HG02885 (cell line): Measurements from ENCODE around the gene CYTIP.

Experiments
- ATAC-seq: cut with Tn5 transposase; IDR thresholded peaks from one replicate; pipeline ENCODE4 v1.9.1; 2021; ENCODE audit warnings: mild to moderate bottlenecking; ENCODE audit not compliant: unreplicated experiment, poor library complexity

Gene CYTIP

DNA sequence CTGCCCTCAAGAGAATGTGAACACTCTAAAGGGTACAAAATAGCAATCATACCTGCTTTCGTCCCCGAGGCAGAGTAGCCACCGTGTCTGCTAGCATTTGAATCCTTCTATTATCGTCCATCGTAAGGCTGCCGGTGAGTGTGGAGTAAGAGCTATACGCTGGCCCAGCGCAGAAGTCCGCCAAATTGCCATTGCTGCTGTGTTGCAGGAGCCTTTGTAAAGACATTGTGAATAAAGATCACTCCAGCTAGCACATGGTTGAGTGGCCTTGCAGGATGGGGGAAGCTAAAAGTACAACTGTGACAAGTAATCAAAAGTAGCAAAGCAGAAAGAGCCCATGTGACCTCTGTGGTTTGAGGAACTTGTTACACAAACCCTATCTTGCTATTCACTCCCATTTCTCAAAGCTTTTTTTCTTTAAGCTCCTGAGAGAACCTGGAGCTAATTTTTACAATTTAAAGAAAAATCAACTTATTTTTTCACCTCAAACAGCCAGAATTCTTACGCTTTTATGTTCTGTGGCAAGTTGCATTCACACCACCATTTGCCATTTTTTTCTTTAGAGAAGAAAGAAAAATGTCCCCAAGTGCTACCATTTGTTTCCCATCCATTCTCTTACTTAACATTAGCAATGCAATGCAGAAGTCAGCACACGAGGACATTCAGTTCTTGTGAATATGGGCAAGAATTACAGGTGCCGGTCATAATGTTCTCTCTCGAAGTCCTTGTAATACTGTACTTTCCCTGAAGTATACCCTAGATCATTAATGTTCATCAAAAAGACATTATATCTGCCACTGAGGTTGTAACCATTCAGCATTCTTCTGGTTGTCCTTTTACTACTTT lies at the start of gene CYTIP:
TSS of gene CYTIP (minus strand) at position 295 of the 846 bp plus-strand sequence. CDS start at position 226, 69 bp downstream.
- ATAC-seq, result peak; percentile 45

DNA sequence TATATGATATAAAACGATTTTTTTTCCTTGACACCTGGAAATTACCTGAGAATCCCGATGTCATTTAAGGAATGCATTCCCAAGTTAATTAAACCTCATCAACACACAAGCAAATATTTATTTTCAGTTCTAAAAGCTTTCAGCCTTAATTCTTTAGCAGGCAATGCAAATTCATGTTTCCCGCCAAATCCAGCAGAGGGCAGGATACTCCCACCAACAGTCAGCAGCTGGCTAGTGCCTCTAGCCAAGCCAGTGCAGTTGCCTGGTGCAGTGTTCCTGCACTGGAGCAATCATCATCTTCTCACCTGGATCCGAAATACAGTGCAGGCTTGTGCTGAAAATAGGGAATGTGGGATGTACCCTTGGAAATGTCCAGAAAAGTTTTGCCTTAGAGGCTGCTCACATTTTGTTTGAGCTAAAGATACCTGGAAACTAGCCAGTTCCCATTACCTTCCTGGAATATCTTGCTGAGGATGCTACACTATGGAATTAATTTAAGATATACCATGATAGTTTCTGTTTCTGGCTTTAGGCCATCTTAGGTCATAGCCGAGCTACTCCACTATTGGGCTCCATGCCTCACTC lies 48.4 kb upstream of the CYTIP start:
- ATAC-seq, result peak; percentile 98

DNA sequence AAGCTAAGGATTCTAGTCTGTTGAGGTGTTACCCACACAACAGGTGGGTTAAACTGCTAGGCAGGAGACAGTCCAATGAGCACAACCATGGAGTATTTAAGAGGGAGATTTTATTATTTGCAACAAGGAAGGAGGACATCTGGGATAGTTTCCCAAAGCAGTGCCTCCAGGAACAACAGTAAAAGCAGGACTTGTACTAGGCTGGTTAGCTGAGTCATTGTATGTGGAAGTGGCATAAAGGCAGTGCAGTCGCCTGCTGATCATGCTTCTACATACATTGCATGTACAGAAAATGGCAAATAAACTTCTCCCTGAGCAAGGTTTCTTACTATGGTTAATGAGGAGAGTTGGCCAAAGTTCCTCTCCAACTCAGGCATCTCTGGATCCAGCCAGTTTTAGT lies 46.1 kb upstream of the CYTIP start:
- no peak for ATAC-seq

DNA sequence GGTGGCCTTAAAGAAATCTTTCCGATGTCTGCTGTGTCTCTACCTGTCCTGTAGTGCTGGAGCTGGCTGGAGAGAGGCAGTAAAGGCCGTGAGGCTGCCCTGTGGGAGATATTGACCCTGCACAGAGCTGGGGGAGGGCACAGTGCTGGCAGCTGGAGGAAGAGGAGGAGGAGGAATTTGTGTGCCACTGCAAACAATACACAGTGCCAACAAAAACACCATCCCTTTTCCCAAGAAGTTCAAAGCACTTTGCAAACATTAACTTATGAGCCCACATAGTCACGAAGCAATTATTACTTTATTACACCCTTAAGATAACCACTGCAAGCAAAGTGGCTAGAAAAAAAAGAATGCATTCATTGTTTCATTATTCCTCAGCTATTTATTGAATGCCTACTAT lies 45.0 kb upstream of the CYTIP start:
- no peak for ATAC-seq

DNA sequence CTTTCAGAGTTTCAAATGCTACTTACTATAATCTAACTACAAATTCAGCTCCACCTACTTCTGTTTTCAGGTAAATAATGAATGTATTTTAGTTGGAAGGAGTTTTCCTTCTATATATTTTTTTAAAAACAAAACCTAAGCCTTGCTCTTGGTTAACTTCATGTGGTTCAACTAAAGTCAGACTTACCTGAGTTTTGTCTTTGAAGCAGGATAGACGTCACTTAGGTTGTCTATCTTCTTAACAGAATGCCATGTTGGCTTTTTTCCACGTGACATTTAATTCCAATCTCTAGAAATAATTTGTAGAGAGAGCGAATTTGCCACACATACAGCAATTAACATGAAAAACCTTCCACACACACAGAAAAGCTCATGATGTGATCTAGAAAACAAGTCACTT lies 43.9 kb upstream of the CYTIP start:
- no peak for ATAC-seq

DNA sequence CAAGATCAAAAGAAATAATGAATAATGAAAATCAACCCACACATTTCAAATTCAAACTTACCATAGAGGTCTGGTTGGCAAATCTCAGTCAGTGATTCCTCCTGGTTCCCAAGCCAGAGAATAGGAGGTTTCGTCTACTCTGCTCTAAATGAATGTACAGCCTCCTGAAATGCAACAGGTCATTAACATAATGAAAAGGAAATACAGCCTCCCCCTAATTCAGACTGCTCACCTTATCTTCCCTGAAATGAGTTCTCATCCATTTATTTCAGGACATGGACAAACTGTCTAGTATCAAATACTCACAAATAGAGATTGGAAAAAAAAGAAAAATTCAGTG lies 43.4 kb upstream of the CYTIP start:
- ATAC-seq, result no peak

DNA sequence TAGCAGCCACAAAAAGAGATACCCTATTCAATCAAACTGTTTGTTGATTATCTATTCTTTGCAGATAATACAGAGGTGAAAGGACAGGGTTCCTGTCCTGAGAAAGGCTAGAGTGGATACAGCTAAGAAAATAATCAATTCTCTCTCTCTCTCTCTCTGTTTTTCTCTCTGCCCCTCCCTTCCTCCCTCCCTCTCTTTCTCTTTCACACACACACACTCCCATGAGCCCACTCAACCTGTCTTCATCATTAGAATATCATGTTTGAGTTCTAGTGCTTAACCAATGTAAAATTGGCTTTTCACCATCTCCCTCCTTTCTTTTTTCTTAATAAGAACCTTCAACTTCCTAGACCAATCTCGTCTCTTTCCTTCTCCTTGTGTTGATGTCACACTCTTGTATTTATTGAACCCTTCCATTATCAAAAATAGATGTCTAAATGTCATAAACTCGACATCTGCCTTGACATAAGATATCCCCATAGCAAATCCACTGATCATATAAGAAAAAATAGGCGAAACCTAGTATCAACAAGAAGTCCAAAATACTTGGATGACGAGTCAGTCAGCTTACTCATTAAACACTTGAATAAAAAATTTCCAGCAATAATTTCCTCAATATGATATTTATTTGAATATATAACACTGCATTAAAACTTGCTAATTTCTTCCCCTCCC lies 42.8 kb upstream of the CYTIP start:
- no peak for ATAC-seq

DNA sequence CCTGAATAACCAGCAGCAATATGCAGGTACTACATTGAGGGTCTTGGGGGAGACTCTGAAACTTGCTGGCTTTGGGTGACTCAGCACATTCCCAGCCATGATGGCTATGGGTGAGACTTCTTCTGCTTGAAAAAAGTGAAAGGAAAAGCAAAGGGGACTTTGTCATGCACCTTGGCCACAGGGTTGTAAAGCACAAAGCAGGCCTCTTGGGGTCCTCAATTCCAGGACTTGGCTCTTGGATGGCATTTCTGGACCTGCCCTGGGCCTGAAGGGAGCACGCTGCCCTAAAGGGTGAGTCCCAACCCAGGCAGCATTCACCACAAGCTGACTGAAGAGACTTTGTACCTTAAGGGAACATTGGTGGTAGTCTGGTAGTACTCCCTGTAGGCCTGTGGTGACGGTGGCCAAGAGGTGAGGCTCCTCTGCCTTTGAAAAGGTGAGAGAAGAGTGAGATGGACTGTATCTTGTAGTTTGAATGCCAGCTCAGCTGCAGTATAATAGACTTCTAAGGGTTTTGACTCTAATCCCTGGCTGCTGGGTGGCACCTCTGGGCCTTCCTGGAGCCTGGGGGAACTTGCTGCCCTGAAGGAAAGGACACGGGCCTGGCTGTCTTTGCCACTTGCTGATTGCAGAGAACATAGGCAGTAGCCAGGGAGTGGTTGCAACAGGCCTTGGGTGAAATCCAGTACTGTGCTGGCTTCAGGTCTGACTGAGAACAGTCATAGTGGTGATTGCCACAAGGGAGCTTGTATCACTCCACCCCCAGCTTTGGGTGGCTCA lies 36.5 kb upstream of the CYTIP start:
- ATAC-seq, result peak; percentile 91

DNA sequence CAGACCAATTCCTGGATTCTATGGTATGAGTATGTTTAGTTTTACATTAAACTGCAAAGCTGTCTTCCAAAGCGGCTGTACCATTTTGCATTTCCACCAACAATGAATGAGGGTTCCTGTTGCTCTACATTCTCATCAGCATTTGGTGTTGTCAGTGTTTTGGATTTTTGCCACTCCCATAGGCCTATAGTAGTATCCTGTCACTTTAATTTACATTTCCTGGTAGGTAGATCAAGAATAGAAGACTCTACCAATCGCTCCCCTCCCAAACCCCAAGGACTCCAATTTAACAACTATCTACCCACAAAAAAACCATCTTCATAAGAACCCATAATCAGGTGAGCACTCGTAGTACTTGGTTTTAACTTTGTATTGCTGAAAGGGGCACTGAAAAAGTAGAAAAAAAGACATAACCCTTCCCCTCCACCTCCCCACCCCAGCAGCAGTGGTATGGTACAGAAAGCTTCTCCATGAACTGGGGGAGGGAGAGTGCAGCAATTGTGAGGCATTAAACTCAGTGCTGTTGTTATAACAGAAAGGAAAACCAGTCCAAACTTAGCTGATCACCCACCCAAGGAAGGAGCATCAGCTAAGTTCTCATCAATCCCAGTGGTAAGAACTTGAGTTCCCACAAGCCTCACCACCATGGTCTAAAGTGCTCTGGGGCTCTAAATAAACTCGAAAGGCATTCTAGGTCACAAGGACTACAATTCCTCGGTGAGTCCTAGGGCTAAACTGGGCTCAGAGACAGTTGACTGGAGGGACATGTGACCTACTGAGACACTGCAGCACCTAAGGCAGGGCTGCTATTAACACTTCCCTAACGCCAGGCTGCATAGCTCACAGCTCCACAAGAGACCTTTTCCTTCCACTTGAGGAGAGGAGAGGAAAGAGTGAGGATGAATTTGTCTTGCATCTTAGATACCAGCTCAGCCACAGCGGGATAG lies 35.5 kb upstream of the CYTIP start:
- ATAC-seq, result no peak

DNA sequence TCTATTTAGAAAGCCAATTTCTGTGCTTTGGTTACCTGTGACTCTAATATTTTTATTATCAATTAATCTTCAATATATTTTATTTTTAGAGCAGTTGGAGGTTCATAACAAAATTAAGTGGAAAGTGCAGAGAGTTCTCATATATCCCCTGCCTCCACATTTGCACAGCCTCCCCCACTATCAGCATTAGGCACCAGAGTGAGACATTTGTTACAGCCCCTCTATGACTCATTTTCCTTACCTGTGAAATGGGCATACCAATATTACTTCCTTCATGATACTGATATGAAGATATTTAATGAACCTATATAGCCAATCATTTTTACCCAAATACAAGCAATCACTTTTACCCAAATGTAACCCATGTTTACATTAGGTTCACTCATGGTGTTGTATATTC lies 34.0 kb upstream of the CYTIP start:
- no peak for ATAC-seq

DNA sequence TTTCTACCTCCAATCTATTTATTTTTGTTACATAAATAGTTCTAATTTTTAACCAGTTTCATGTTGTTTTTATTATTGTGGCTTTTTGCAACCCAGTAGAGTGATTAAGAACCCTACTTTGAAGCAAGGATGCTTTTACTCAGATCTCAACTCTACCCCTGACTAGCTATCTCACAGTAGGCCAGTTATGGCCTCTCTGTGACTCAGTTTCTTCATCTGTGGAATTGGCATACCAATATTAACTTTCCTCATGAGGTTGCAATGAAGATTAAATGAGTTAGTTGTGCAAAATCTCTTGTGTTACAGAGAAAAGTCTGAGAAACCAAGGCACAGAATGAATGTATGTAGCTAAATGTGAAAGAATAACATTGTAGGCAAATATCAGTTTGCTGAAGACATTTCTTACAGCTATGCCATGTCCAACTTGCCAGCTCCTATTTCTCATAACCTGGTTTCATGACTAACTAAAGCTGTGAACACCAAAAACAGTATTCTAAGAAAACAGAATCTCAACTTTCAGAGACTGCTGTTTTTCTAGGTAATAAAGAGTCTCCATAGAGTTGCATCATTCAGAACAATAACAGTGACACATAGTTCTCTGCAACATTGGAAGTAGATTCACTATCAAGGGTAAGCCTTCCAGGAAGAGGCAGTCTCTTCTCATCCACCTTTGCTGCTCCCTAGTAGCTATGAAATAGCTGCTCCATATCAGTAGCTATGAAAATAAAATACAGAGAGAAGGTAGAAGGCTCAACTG lies 33.2 kb upstream of the CYTIP start:
- ATAC-seq, result no peak

DNA sequence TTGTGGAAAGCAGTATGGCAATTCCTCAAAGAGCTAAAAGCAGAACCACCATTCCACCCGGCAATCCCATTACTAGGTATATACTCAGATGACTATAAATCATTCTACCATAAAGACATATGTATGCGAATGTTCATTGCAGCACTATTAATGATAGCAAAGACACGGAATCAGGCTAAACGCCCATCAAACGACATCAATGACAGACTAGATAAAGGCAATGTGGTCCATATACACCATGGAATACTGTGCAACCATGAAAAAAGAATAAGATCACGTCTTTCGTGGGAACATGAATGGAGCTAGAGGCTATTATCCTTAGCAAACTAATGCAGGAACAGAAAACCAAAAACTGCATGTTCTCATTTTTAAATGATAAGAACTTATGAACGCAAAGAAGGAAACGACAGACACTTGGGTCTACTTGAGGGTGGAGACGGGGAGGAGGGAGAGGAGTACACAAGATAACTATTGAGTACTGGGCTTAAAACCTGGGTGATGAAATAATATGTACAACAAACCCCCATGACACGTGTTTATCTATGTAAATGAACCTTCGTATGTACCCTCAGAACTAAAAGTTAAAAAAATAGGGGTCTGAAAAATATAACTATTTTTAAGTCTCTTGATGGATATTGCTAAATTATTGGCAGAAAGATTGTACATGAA lies 32.0 kb upstream of the CYTIP start:
- ATAC-seq, result no peak

DNA sequence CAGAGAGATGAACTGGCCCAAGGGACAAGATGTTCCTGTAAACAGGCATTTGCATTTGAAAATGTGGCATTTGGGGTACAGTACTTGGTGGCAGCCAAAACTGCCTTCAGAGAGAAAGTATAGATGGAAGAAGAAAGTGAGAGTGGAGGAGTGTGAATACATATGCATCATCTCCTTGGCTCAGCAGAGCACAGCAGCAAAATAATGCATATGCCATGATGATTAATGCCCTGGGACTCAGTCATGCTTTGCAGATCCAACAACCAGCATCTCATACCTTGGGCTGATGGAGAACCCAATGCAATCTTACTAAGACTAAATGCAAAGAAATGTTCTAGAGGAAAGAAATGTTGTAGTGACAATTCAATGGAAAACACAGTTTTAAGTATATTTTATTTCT lies 29.7 kb upstream of the CYTIP start:
- ATAC-seq, result no peak

DNA sequence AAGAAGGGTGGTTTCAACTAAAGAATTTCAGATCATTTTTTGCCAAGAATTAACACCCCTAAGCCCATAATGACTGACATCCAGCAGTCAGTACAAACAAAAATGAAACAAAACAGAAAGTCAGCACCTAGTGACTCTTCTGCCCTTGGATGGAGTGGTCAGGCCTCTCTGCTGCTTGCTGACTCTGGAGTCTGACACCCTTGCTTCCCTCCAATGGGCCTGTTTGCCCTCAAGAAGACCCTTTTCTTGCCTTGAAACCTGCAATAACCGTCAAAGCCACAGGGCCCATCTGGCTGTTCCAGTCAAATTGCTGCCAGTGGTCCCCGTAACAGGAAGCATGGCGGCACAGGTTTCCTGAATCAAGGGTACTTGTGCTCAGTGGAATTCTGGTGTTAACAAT lies 27.2 kb upstream of the CYTIP start:
- peak; percentile 10 for ATAC-seq

DNA sequence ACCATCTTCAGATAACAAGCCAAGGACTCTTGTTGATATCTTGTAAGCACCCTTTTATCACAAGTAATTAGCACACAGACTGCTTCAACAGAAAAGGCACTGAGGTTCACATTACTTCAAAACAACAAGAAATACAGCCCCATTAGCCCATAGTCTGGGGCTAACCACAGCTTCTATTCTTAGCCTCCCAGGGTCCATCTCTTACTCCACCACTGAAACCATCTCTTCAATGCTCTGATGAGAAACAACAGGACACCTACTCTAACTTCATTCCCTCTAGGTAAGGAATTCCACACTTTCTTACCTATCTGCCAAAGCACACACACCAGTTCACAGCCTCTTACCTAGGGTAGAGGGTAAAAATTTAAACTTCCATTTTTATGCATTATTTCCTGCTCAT lies 26.4 kb upstream of the CYTIP start:
- peak; percentile 57 for ATAC-seq

DNA sequence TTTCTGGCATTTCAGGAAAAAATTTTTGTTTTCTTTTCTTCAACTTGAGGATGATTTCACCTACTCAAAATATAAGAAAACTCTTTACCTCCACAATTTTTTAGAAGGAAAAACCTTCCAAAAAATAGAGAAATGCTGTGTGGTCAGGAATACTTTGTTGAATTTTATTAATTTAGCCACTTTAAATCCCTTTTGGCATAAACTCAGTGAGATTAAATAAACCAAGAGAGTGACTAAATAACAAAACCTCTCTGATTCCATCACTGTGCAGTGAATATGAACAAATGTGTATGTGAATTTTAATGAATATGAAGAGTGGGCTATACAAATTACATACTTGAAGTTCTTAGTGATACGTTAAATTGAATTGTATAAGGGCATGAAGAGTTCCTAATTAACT lies 25.8 kb upstream of the CYTIP start:
- no peak for ATAC-seq

DNA sequence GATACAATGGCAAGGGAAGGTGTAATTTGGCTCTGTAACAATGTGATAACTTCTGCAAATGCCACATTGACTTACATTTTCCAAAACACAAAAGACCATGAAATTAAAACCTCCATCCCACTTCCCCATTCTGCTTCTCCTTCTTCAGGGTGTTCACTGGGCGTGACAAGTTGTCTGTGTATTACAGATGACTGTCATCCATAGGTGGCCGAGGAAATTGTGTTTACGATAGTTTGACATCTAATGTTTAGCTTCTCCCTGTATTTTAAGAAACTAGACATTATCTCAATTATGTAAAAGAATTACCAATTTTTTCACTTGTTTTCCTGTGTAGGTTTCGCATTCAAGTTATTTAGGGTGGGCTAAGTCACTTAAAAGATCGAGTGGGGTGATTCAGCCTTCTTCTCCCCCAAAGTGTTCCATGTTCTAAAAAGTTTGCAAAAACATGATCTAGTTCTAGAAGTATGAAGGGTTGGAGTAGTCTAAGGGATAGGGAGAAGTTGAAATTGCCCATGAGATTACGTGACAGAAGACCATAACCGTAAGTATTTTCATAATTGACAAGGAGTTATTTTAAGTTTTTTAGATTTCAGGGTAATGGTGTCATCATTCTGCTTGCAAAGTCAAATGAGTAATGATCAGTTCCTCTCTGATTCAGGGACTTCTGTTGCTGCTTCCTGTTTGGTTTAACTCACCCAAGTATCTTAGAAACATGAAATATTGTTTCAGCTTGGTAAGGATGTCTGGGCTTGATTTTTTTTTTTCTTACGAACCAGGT lies 25.2 kb upstream of the CYTIP start:
- ATAC-seq, result peak; percentile 82

DNA sequence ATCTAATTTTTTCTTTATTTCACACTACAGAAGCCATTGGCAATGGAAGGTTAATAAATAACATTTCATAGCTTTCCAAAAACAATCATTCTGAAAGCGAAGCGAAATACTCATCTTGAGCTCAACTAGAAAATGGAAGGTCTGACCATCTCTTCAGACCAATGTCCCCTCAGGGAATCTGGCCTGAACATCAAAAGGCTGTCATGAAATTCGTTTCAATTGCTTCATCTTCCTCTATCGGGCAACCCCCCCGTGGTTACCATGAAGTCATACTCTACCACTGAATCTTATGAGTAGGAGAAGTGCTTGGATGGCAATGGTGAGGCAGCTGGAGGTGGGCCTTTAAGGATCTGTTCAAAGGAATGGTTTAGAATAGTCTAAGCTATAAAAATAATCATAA lies 22.9 kb upstream of the CYTIP start:
- ATAC-seq, result no peak
